ENCODE data around the gene ARHGEF7. TPM values are rescaled to one million over a fixed set of nuclear protein-coding genes. Genes with fewer than 3 reads are reported as not detected.
A peak's percentile ranks its signal among the peaks of the same experiment; 100 is the strongest.

ARHGEF7 gene
- total RNA-seq, 4 donors from 2014 or later, result 42.8 to 125 (median 61.1) TPM

GRCh38 chr13:111153977-111154332, 38.8 kb downstream of the ARHGEF7 start:
- H3K4me3 ChIP-seq (ENCODE audit: low read depth, poor library complexity, severe bottlenecking), result peak overlapping the region; percentile 77
- 0% methylated on average over 4 to 12 of the region's 31 CpGs for WGBS, 2 donors
- TF ChIP-seq CTCF (IDR thresholded peaks at IDR 0.05) (no peak), POLR2A (IDR thresholded peaks at IDR 0.05) (no peak)
- DNase-seq (ENCODE audit: low spot score in 2 of 2), result peak; percentile 36 to 89
- intact Hi-C loops (cut with DNase I; ENCODE audit: low total_unique reads), result no loop called here

GRCh38 chr13:111156421-111156820, 41.3 kb downstream of the ARHGEF7 start:
- 79% methylated on average over 1 of the region's 1 CpG for WGBS, 2 donors
- DNase-seq (ENCODE audit: low spot score in 2 of 2), result no peak
- TF ChIP-seq CTCF (IDR thresholded peaks at IDR 0.05), result no peak
- intact Hi-C loops (cut with DNase I; ENCODE audit: low total_unique reads), result no loop called here
- H3K4me3 ChIP-seq (ENCODE audit: low read depth, poor library complexity, severe bottlenecking), result no peak overlapping the region

GRCh38 chr13:111158136-111158805, 43.2 kb downstream of the ARHGEF7 start:
- DNase-seq (ENCODE audit: low spot score in 2 of 2), result no peak
- no peak overlapping the region for H3K4me3 ChIP-seq (ENCODE audit: low read depth, poor library complexity, severe bottlenecking)
- intact Hi-C loops (cut with DNase I; ENCODE audit: low total_unique reads), result no loop called here
- no peak for TF ChIP-seq POLR2A (IDR thresholded peaks at IDR 0.05)
- no peak for TF ChIP-seq CTCF (IDR thresholded peaks at IDR 0.05)

GRCh38 chr13:111159362-111160320, 44.5 kb downstream of the ARHGEF7 start:
- TF ChIP-seq CTCF (IDR thresholded peaks at IDR 0.05) (no peak), POLR2A (IDR thresholded peaks at IDR 0.05) (no peak)
- intact Hi-C loops (cut with DNase I; ENCODE audit: low total_unique reads), result no loop called here
- 92 to 96% methylated on average over 3 of the region's 3 CpGs for WGBS, 2 donors

GRCh38 chr13:111160648-111161047, 45.5 kb downstream of the ARHGEF7 start:
- TF ChIP-seq POLR2A (IDR thresholded peaks at IDR 0.05) (no peak), CTCF (IDR thresholded peaks at IDR 0.05) (no peak)
- DNase-seq (ENCODE audit: low spot score in 2 of 2), result no peak
- WGBS, 2 donors, result 98% methylated on average over 3 of the region's 3 CpGs
- intact Hi-C loops (cut with DNase I; ENCODE audit: low total_unique reads), result no loop called here
- H3K4me3 ChIP-seq (ENCODE audit: low read depth, poor library complexity, severe bottlenecking), result no peak overlapping the region

More at GRCh38 chr13:111159362-111160320, 44.5 kb downstream of the ARHGEF7 start:
- no peak overlapping the region for H3K4me3 ChIP-seq (ENCODE audit: low read depth, poor library complexity, severe bottlenecking)
- no peak for DNase-seq (ENCODE audit: low spot score in 2 of 2)

Data from lower leg skin (tissue), 4 donors.